Measurements from ENCODE around the gene RPS29. TPM values are rescaled to one million over a fixed set of nuclear protein-coding genes. Genes with fewer than 3 reads are reported as not detected.

Gene RPS29
- total RNA-seq, 1 donor from 2014 or later: 935 TPM

- no peak overlapping the region for H3K4me3 Mint-ChIP-seq (ENCODE audit: unreplicated experiment)
Observed at GRCh38 chr14:49538852-49539251, 47.3 kb downstream of the RPS29 start.

More at GRCh38 chr14:49538852-49539251, 47.3 kb downstream of the RPS29 start:
- Mint-ChIP-seq H3K36me3 (ENCODE audit: unreplicated experiment) (no peaks in the 10 kb centered on the region), H3K27me3 (ENCODE audit: unreplicated experiment) (peaks cover 39% of the 10 kb centered on the region), H3K9me3 (ENCODE audit: unreplicated experiment) (no peaks in the 10 kb centered on the region), H3K4me1 (ENCODE audit: unreplicated experiment) (no peaks in the 10 kb centered on the region), H3K27ac (ENCODE audit: unreplicated experiment) (no peak overlapping the region)
- no peak for DNase-seq (ENCODE audit: extremely low spot score, unreplicated experiment)
- TF ChIP-seq CTCF (IDR thresholded peaks at IDR 0.05): no peak

Other genes with a start within 250 kb of the RPS29 start
- gene LRR1, start 12.6 kb upstream of the RPS29 start, total RNA-seq: 7.4 and 8.1 TPM in 2 replicates
- 171 and 187 TPM in 2 replicates for gene RPL36AL, start 34.2 kb upstream of the RPS29 start, total RNA-seq
- 46.6 and 50.6 TPM in 2 replicates for gene MGAT2, start 34.4 kb upstream of the RPS29 start, total RNA-seq
- 7.3 and 8.4 TPM in 2 replicates for gene DNAAF2, start 48.9 kb upstream of the RPS29 start, total RNA-seq
- 4.1 and 4.8 TPM in 2 replicates for gene POLE2, start 101.8 kb upstream of the RPS29 start, total RNA-seq
- gene KLHDC1, start 106.7 kb upstream of the RPS29 start, total RNA-seq: 5.3 and 5.8 TPM in 2 replicates
- 60.1 and 67.5 TPM in 2 replicates for gene KLHDC2, start 181.8 kb upstream of the RPS29 start, total RNA-seq